Measurements from ENCODE around the gene ESM1.
"Not testable (repeated sequence)": the region's sequence is repeated elsewhere in the genome, so short reads cannot be mapped to it uniquely, and the experiment has no call there.

Gene ESM1, protein sequence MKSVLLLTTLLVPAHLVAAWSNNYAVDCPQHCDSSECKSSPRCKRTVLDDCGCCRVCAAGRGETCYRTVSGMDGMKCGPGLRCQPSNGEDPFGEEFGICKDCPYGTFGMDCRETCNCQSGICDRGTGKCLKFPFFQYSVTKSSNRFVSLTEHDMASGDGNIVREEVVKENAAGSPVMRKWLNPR

GRCh38 chr5:54985301-54986268 is at the start of gene ESM1:
ESM1 (minus strand) TSS chr5:54985593; CDS start chr5:54985517, 76 bp downstream.
- no peak for DNase-seq

DNA sequence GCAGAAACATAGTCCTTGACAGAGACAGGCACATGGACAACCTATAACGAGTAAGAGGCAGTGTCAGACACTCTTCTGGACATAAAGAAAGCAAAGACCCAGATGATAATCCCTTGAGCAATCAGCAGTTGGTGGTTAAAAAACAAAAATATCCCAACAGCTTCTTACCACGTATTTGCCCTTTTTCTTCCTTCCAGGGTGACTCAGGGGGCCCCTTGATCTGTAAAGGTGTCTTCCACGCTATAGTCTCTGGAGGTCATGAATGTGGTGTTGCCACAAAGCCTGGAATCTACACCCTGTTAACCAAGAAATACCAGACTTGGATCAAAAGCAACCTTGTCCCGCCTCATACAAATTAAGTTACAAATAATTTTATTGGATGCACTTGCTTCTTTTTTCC is 48.2 kb upstream of the ESM1 start:
- no peak for DNase-seq

GRCh38 chr5:55031492-55031891 is 46.1 kb upstream of the ESM1 start:
- no peak for DNase-seq

GRCh38 chr5:55030676-55031369 is 45.4 kb upstream of the ESM1 start:
- DNase-seq: no peak

- no peak for DNase-seq
Observed at GRCh38 chr5:55030220-55030619, 44.8 kb upstream of the ESM1 start.

DNA sequence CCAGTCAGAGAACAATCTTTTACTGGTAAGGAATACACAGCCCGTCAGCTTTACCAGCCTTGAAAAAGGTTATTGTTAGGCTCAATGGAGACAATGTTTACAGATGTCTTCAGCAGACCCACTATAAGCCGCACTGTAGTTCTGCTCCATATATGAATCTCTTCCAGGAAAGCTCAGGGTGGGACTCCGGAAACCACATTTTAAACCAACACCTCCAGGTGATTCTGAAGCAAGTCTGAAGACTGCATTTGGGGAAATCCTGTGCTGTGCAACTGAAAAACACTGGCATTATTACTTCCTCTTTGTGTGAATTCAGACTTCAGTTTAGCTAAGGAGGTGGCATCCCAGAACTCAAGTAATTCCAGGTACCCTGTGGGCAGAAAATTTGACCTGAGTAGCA is 42.2 kb upstream of the ESM1 start:
- no peak for DNase-seq

GRCh38 chr5:55022450-55022849 is 37.1 kb upstream of the ESM1 start:
- no peak for DNase-seq

DNA sequence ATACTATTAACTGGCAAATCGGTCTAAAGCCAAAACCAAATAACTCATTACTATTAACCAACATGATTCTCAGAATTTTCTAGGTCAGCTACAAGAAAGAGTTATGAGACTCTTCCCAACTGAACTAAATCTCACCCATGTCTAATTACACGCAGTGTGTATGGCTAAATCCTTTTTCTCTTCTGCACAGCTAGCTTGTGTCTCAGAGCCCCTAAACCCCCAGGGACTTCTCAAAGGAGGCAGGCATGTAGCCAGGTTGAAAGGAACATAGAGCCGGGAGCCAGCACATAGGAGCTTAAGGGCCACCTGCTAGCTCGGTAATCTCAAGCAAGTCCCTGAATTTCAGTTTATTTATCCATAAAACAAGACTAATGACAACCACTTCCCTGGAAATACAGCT is 36.4 kb upstream of the ESM1 start:
- no peak for DNase-seq

GRCh38 chr5:55021410-55021809 is 36.0 kb upstream of the ESM1 start:
- DNase-seq: no peak

GRCh38 chr5:55010149-55010548 is 24.8 kb upstream of the ESM1 start:
- DNase-seq: not testable (repeated sequence)

DNA sequence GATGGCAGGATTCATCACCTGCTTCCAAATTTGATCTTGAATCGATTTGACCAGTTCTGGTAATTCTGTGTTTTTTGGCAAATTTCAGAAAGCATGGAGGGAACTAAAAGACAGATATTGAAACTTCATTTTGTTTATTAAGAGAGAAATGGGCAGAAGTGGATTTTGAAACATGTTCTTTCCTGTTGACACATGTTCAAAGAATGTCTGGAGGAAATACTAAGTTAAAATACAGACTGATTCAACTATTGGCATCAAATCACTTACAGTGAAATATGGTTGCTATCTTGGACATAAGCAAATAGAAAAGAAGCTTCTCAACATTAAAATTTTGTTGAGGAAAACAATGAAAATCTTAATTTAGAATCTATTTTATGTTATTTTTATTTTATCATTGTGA is 19.3 kb upstream of the ESM1 start:
- DNase-seq: no peak

- DNase-seq: no peak
Observed at GRCh38 chr5:55003432-55004065, 18.2 kb upstream of the ESM1 start.

DNA sequence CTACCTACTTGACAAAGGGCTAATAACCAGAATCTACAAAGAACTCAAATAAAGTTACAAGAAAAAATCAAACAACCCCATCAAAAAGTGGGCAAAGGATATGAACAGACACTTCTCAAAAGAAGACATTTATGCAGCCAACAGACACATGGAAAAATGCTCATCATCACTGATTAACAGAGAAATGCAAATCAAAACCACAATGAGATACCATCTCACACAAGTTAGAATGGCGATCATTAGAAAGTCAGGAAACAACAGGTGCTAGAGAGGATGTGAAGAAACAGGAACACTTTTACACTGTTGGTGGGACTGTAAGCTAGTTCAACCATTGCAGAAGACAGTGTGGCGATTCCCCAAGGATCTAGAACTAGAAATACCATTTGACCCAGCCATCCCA is 16.8 kb upstream of the ESM1 start:
- not testable (repeated sequence) for DNase-seq

DNA sequence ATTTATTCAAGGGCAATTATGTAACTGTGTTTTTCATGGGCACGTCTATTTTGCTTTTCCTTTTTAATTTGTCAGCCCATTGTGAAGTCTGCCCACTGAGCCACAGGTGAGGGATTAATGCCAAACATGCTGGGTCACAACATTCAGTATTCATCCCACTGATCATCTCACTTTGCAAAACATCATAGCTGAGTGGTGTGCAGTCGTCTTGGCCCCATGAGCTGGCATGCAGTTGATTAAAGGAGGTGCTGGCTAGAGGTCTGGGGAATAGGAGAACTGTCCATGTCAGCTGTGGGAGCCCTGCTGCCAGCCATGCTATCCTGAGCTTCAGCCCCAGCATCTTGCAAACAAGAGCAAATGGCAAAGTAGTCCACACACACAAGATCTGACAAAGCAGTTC is 11.7 kb upstream of the ESM1 start:
- DNase-seq: no peak

- DNase-seq: no peak
Observed at GRCh38 chr5:54996466-54996865, 11.1 kb upstream of the ESM1 start.

DNA sequence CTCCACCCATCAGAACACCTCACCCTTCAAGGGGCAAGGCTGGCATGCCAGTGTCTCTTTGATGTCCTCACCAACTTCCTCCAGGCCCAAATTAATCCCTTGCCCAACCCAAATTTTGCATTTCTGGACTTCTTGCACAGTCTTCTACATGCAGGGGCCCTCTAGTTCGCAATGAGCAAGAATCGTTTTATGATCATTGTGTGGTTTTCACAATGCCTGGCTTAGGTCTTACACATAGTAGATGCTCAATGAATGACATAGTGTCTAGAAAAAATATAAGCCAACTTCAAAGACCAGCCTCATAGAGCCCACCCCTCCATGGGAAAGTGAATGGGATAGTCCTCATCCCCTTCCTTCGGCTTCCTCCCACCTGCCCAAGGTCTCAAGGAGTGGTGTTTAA is 9.8 kb upstream of the ESM1 start:
- DNase-seq: no peak

- no peak for DNase-seq
Observed at GRCh38 chr5:54994628-54995027, 9.2 kb upstream of the ESM1 start.

DNA sequence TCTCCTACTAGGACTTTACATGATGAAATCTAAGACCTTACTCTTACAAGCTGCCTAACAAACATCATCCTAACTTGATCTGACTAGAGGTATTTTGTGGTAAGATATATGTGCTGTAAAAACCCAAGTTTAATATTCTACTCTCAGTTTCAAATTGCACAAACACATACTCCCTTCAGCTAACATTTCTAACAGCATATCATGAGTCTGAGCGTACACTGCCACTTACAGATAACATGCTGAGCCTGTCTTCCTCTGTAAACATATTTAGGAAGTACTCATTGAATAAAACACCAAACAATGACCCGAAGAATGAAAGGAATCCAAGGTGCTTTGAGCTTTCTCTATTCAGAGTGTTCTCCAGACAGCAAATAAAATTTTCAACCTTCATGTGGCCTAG is 7.9 kb upstream of the ESM1 start:
- DNase-seq: no peak

GRCh38 chr5:54991416-54991815 is 6.0 kb upstream of the ESM1 start:
- DNase-seq: no peak

- no peak for DNase-seq
Observed at GRCh38 chr5:54990841-54991258, 5.5 kb upstream of the ESM1 start.

GRCh38 chr5:54988817-54989216 is 3.4 kb upstream of the ESM1 start:
- no peak for DNase-seq

- DNase-seq: no peak
Observed at GRCh38 chr5:54988218-54988617, 2.8 kb upstream of the ESM1 start.

GRCh38 chr5:54986269-54986654 is 869 bp upstream of the ESM1 start:
- no peak for DNase-seq

Measured in hippocampal formation (tissue), 2 donors.